Body of pancreas (tissue), 4 donors: ENCODE data around the gene PPTC7. TPM values are rescaled to one million over a fixed set of nuclear protein-coding genes. Genes with fewer than 3 reads are reported as not detected.

Source experiments
- ATAC-seq: fragments of 150-250 bp; one replicate; pipeline ENCODE4 v1.9.1; 2016
- DNase-seq, 4 donors: peaks; one replicate each; pipeline ENCODE4 v3.0.0-alpha.2; 2019
- H3K27ac ChIP-seq, 4 donors: fragments of 200-600 bp; sonication (generic); 1 replicate in 3 of 4; 2 replicates in 1 of 4; pipeline versions ENCODE4 v1.5.1 to v1.6.1; 2016 to 2019; ENCODE audit warnings: mild to moderate bottlenecking in 1 of 4, mixed read lengths in 1 of 4, moderate library complexity in 1 of 4
- H3K27me3 ChIP-seq, 2 donors: fragments of 200-600 bp; sonication (generic); one replicate each; pipeline ENCODE4 v1.6.0; 2016; ENCODE audit warnings: mild to moderate bottlenecking in 1 of 2
- H3K36me3 ChIP-seq, 2 donors: fragments of 200-600 bp; sonication (generic); replicated peaks in 1 of 2; 2 replicates each; pipeline ENCODE4 v1.5.1; 2016; ENCODE audit warnings: low read depth in 2 of 2; ENCODE audit not compliant: insufficient read depth in 1 of 2
- H3K4me1 ChIP-seq: fragments of 200-600 bp; sonication (generic); one replicate; pipeline ENCODE4 v1.6.0; 2016
- H3K4me3 ChIP-seq, 2 donors: fragments of 200-600 bp; sonication (generic); 1 replicate in 1 of 2; 2 replicates in 1 of 2; pipeline ENCODE4 v1.5.1; 2016 to 2019
- H3K9me3 ChIP-seq, 3 donors: fragments of 200-600 bp; sonication (generic); 1 replicate in 2 of 3; 2 replicates in 1 of 3; pipeline ENCODE4 v1.5.1; 2016
- CTCF ChIP-seq, 7 experiments: fragments of 450-650 bp in 4 of 7; fragments of 200-600 bp in 3 of 7; sonication (generic) in 3 of 7; IDR thresholded peaks; one replicate each; pipeline ENCODE4 v1.5.1; 2016 to 2019; ENCODE audit warnings: antibody characterized with exemption in 7 of 7
- POLR2A ChIP-seq, 3 donors: fragments of 450-650 bp; IDR thresholded peaks; one replicate each; pipeline ENCODE4 v1.6.1; 2016; ENCODE audit warnings: antibody characterized with exemption in 3 of 3, mild to moderate bottlenecking in 2 of 3
- WGBS, 2 donors: methylation state at CpG; one replicate each; pipeline ENCODE4 v1.1.5; 2017; 5-methylcytosine and 5-hydroxymethylcytosine counted together
- intact Hi-C: fragments of 100-400 bp; cut with DNase I; formaldehyde crosslinking; loops from one replicate; pipeline ENCODE4 v1.15.1; 2023
- total RNA-seq, 2 donors: library from RNA; depleted of rRNA; stranded (reverse); fragments of >200 nt; gene quantifications; one replicate each; pipeline ENCODE4 v1.1.0, GENCODE V29; 2016

PPTC7 gene
- total RNA-seq, 2 donors from 2014 or later, result 10.1 to 10.5 TPM

- ATAC-seq (no peak), DNase-seq (no peak)
- TF ChIP-seq POLR2A (IDR thresholded peaks at IDR 0.05), result no peak
- no peak for TF ChIP-seq CTCF (IDR thresholded peaks at IDR 0.05)
- Histone ChIP-seq H3K4me3 (no peak overlapping the region), H3K4me1 (peaks cover 20% of the 10 kb centered on the region), H3K9me3 (no peaks in the 10 kb centered on the region), H3K27me3 (no peaks in the 10 kb centered on the region), H3K36me3 (no peaks in the 10 kb centered on the region), H3K27ac (no peak overlapping the region)
- intact Hi-C loops, result no loop called here
- WGBS, 2 donors, result 92 to 95% methylated on average over 5 of the region's 5 CpGs
Observed at GRCh38 chr12:110616471-110617115, 33.5 kb upstream of the PPTC7 start.

- Histone ChIP-seq H3K27me3 (no peaks in the 10 kb centered on the region), H3K9me3 (no peaks in the 10 kb centered on the region), H3K4me1 (peaks cover 20% of the 10 kb centered on the region), H3K27ac (no peak overlapping the region), H3K36me3 (no peaks in the 10 kb centered on the region), H3K4me3 (no peak overlapping the region)
- no peak for ATAC-seq
- DNase-seq, result no peak
- intact Hi-C loops, result no loop called here
- no peak for TF ChIP-seq CTCF (IDR thresholded peaks at IDR 0.05)
- TF ChIP-seq POLR2A (IDR thresholded peaks at IDR 0.05), result no peak
- WGBS, 2 donors, result 90 to 92% methylated on average over 8 of the region's 8 CpGs
Observed at GRCh38 chr12:110615171-110615570, 32.1 kb upstream of the PPTC7 start.

- 2% methylated on average over 25 to 58 of the region's 60 CpGs for WGBS, 2 donors
Observed at GRCh38 chr12:110613771-110614684, 30.9 kb upstream of the PPTC7 start, which contains the start of gene TCTN1. Gene TCTN1 (plus strand): TSS chr12:110614129. CDS start chr12:110614183, 54 bp downstream.

GRCh38 chr12:110613071-110613770 is 30.1 kb upstream of the PPTC7 start:
- peaks cover 20% of the 10 kb centered on the region for H3K4me1 ChIP-seq
- H3K27ac ChIP-seq, result peak overlapping the region in 2 of 4 donors; percentile 68 to 72
- intact Hi-C loops, result no loop called here
- H3K9me3 ChIP-seq, result no peaks in the 10 kb centered on the region
- H3K27me3 ChIP-seq, result no peaks in the 10 kb centered on the region
- H3K36me3 ChIP-seq, result no peaks in the 10 kb centered on the region
- TF ChIP-seq CTCF (IDR thresholded peaks at IDR 0.05) (no peak), POLR2A (IDR thresholded peaks at IDR 0.05) (no peak)
- DNase-seq (peak in 1 of 4 donors; percentile 12), ATAC-seq (no peak)
- WGBS, 2 donors, result 70 to 72% methylated on average over 18 to 23 of the region's 23 CpGs
- H3K4me3 ChIP-seq, result peak overlapping the region in 1 of 2 donors; percentile 63

More at GRCh38 chr12:110613771-110614684, 30.9 kb upstream of the PPTC7 start, which contains the start of gene TCTN1:
- Histone ChIP-seq H3K4me3 (peak within 1 kb of the TSS; percentile 38 to 63), H3K27ac (peak within 1 kb of the TSS; percentile 33 to 72 (median 56)), H3K9me3 (no peaks in the 10 kb centered on the region), H3K27me3 (no peaks in the 10 kb centered on the region), H3K36me3 (no peaks in the 10 kb centered on the region), H3K4me1 (peaks cover 20% of the 10 kb centered on the region)
- DNase-seq (peak; percentile 93 to 97 (median 96)), ATAC-seq (peak; percentile 99)
- intact Hi-C loops, result no loop called here
- TF ChIP-seq POLR2A (IDR thresholded peaks at IDR 0.05) (peak in 2 of 3 donors; percentile 58 to 60), CTCF (IDR thresholded peaks at IDR 0.05) (peak in 2 of 7 experiments; percentile 7 to 34)
